Fibroblast of pulmonary artery (primary cell): Measurements from ENCODE around the gene PRLR.

Experiments
- DNase-seq: peaks from one replicate; pipeline ENCODE4 v3.0.0-alpha.2; 2010; ENCODE audit warnings: low read depth
- H3K4me3 ChIP-seq: replicated peaks from 2 replicates; pipeline ENCODE4 v1.5.1; 2011; ENCODE audit warnings: low read depth, mild to moderate bottlenecking, control low read depth, low read length, moderate library complexity
- TF ChIP-seq, protein P1 (sequence below): IDR thresholded peaks from 2 replicates; pipeline ENCODE4 v1.5.1; 2011; ENCODE audit warnings: mild to moderate bottlenecking, control low read depth, low read length, inconsistent platforms; ENCODE audit errors: missing control alignments

Gene PRLR

DNA sequence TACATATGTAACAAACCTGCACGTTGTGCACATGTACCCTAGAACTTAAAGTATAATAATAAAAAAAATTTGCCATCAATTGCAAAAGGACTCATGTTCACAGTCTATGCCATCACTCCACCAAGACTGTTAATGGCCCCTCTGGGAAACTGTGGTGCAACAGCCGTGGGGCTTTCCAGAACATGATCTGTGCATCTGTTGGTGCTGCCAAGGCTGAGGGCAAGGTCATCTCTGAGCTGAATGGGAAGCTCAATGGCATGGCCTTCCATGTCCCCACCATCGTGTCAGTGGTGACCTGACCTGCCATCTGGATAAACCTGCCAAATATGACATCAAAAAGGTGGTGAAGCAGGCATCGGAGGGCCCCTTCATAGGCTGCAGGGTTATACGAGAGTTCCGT is 149.2 kb downstream of the PRLR start:
- no peak for DNase-seq
- H3K4me3 ChIP-seq: no peak overlapping the region
- TF ChIP-seq, protein P1, sequence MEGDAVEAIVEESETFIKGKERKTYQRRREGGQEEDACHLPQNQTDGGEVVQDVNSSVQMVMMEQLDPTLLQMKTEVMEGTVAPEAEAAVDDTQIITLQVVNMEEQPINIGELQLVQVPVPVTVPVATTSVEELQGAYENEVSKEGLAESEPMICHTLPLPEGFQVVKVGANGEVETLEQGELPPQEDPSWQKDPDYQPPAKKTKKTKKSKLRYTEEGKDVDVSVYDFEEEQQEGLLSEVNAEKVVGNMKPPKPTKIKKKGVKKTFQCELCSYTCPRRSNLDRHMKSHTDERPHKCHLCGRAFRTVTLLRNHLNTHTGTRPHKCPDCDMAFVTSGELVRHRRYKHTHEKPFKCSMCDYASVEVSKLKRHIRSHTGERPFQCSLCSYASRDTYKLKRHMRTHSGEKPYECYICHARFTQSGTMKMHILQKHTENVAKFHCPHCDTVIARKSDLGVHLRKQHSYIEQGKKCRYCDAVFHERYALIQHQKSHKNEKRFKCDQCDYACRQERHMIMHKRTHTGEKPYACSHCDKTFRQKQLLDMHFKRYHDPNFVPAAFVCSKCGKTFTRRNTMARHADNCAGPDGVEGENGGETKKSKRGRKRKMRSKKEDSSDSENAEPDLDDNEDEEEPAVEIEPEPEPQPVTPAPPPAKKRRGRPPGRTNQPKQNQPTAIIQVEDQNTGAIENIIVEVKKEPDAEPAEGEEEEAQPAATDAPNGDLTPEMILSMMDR: no peak

DNA sequence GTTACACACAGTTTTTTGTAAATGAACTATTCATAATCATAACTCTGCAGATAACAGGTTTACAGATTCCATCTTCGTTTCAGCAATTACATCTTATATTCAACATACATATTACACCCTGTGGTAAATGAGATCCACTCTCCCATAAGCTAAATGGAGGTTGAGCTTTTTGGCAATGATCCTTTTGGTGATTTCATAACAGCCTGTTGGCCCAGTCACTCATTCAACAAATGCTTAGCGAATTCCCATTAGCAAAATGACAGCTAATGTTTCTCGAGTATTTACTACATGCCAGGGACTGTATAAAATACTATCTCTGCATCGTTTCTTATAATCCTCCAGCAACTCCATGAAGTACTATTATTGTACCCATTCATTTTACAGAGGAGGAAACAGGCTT is 157.1 kb downstream of the PRLR start:
- DNase-seq: no peak
- TF ChIP-seq, protein P1: no peak
- no peak overlapping the region for H3K4me3 ChIP-seq

DNA sequence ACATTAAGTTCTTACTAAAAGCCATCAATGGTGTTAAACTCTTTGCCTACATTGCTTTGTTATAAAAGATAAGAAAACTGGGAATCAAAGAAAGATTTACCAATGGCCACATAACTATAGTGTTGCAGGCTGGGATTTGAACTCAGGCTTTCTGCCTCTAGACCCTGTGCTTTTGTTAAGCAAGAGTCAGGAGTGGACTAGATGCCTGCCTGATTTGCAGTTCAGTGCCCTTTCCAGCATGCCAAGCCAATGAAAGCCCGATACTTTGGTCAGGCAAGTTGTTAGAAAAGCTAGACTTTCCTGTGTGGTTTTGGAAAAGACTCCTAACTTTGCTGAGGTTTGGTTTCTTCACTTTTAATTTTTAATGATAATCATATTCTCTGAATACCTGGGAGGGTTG is 161.1 kb downstream of the PRLR start:
- DNase-seq: no peak
- H3K4me3 ChIP-seq: no peak overlapping the region
- TF ChIP-seq, protein P1: no peak

DNA sequence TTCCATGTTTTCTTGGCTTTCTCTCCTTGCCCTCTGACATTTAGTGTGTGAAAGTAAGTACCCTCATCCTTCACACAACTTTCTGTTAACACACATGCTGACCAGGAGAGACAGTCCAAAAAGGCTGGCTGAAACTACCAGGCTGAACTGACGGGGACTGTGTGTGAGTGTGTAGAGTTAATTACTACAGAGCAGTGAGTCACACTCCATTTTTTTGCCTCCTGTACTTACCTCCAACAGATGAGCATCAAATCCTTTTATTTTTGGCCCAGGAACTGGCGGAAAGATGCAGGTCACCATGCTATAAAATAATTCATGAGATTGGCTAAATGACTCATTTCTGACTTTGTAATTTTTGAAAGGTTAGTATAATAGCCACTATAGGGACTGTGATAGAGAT is 162.3 kb downstream of the PRLR start:
- H3K4me3 ChIP-seq: no peak overlapping the region
- TF ChIP-seq, protein P1: no peak
- DNase-seq: no peak

DNA sequence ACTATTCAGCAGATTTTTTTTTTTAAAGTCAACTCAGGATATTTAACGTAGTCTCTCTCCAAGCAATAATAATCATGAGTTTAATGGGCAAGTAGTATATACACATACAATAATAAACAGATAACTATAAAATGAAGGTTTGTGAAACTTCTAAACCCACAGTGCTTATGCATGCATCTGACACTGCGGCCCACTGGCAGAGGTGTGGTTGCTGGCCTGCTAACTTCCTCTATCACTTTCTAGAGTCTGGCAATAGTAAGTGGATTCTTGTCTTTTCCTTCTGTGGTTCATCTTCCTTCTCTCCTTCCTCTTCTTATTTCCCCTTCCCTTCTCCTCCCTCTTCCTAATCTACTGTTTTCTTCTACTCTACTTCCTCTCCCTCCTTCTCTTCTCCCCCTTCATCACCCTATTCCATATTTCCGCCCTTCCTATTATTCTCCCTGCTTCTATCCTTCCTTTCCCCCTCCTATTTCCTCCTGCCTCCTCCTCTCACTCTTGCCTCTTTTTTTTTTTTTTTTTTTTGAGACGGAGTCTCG is 164.0 kb downstream of the PRLR start:
- no peak for DNase-seq
- no peak overlapping the region for H3K4me3 ChIP-seq
- TF ChIP-seq, protein P1: no peak

DNA sequence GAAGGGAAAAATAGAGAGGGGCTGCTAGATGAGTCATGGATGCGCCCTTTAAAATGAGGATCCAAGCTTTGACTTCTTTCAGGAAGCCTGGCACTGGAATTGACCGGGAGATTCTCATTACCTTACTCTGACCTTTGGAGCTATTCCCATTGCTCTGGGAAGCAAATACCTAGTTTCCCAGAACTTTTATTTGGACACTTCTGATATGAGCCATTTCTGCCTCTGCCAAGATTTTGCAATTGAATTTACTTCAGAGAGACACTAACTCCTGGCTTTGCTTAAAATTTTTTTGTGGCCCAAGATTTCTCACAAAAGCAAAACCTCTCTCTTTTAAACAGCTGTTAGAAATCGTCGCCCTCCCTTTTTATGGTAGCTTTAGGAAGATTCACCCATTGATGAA is 166.9 kb downstream of the PRLR start:
- DNase-seq: no peak
- TF ChIP-seq, protein P1: no peak
- no peak overlapping the region for H3K4me3 ChIP-seq

DNA sequence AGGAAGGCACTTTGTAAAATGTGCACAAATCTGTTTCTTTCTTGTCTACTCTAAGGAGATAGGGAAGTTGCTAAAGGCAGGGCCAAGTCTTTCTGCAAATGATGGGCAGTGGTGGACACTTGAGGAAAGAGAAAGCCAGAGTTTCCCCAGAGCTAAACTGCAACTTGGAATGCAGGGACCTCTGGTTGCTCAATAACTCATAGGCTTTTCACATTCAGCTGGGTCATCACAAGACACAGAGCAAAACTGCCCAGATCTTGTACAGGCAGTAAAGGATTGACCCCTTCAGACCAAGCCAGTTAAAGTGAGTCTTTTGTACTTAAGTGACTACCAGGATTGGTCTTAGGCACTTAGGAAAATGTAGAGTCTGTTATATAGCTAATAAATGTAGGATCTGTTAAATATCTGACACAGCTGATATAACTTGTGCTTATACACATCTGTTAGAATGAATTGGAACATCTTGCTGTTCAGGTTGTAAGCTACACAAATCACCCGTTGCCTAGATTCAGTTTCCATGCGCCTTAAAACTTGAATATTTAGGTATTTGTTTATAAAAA is 169.0 kb downstream of the PRLR start:
- no peak overlapping the region for H3K4me3 ChIP-seq
- peak; percentile 36 for DNase-seq
- TF ChIP-seq, protein P1: no peak
